CD4-positive, alpha-beta memory T cell (primary cell): ENCODE measurements around the gene DIRAS2. TPM values are rescaled to one million over a fixed set of nuclear protein-coding genes. Genes with fewer than 3 reads are reported as not detected.

Experiments used
- CTCF ChIA-PET: fragments of 350-600 bp; sonication (Branson Sonifier 250); formaldehyde crosslinking; loops from one replicate; lab custom pipeline; 2021; ENCODE audit warnings: inconsistent platforms; ENCODE audit not compliant: partially characterized antibody; lab: Charles Lee
- POLR2A ChIA-PET: fragments of 350-600 bp; sonication (Branson Sonifier 250); formaldehyde crosslinking; loops from one replicate; lab custom pipeline; 2021; ENCODE audit not compliant: partially characterized antibody; lab: Charles Lee
- DNase-seq, 5 donors: peaks; one replicate each; pipeline versions ENCODE4 v3.0.0 to v3.0.0-alpha.2; 2020 to 2022; ENCODE audit warnings: mixed read lengths in 1 of 5
- H3K27ac ChIP-seq: one replicate; pipeline ENCODE4 v1.7.0; 2013; ENCODE audit warnings: low read depth, low read length
- H3K27me3 ChIP-seq: 2 replicates; pipeline ENCODE4 v1.7.0; 2013; ENCODE audit warnings: mild to moderate bottlenecking, low read length, moderate library complexity; ENCODE audit not compliant: insufficient read depth
- H3K36me3 ChIP-seq: 2 replicates; pipeline ENCODE4 v1.7.0; 2013; ENCODE audit warnings: mild to moderate bottlenecking, low read length, moderate library complexity; ENCODE audit not compliant: insufficient read depth
- H3K4me1 ChIP-seq: 2 replicates; pipeline ENCODE4 v1.7.0; 2013; ENCODE audit warnings: mild to moderate bottlenecking, low read length, moderate library complexity; ENCODE audit not compliant: insufficient read depth
- H3K4me3 ChIP-seq, 2 donors: one replicate each; pipeline ENCODE4 v1.7.0; 2013; ENCODE audit warnings: low read length in 2 of 2, mild to moderate bottlenecking in 1 of 2
- H3K9me3 ChIP-seq, 2 donors: one replicate each; pipeline ENCODE4 v1.7.0; 2013; ENCODE audit warnings: low read length in 2 of 2, control low read depth in 1 of 2; ENCODE audit not compliant: control insufficient read depth in 1 of 2
- H3K27ac Mint-ChIP-seq, 7 donors: one replicate each; pipeline ENCODE4 v1.8.0; 2020 to 2021; ENCODE audit warnings: mixed read lengths in 7 of 7, mild to moderate bottlenecking in 6 of 7, inconsistent platforms in 3 of 7, moderate library complexity in 3 of 7
- H3K27me3 Mint-ChIP-seq, 2 donors: one replicate each; pipeline ENCODE4 v1.8.0; 2020 to 2021; ENCODE audit warnings: mixed read lengths in 2 of 2
- H3K36me3 Mint-ChIP-seq, 2 donors: one replicate each; pipeline ENCODE4 v1.8.0; 2020 to 2021; ENCODE audit warnings: mixed read lengths in 2 of 2, inconsistent platforms in 1 of 2, mild to moderate bottlenecking in 1 of 2
- H3K4me1 Mint-ChIP-seq, 4 donors: one replicate each; pipeline ENCODE4 v1.8.0; 2020 to 2021; ENCODE audit warnings: mixed read lengths in 4 of 4, mild to moderate bottlenecking in 1 of 4
- H3K4me3 Mint-ChIP-seq, 8 donors: one replicate each; pipeline ENCODE4 v1.8.0; 2020 to 2021; ENCODE audit warnings: mixed read lengths in 8 of 8, mild to moderate bottlenecking in 7 of 8, moderate library complexity in 6 of 8, inconsistent platforms in 3 of 8
- H3K9me3 Mint-ChIP-seq, 8 donors: one replicate each; pipeline ENCODE4 v1.8.0; 2020 to 2021; ENCODE audit warnings: mixed read lengths in 8 of 8, mild to moderate bottlenecking in 5 of 8, inconsistent platforms in 3 of 8, moderate library complexity in 1 of 8
- intact Hi-C: fragments of 100-400 bp; cut with micrococcal nuclease; formaldehyde crosslinking; loops from one replicate; pipeline ENCODE4 v1.15.1; 2023
- polyA plus RNA-seq, 2 donors: library from polyadenylated mRNA; unstranded; fragments of 300-500 nt; fragmentation: Illumina TruSeq; gene quantifications; one replicate each; pipeline ENCODE4 v1.2.3, GENCODE V29; 2021
- total RNA-seq, 2 experiments: library from RNA; stranded (reverse); gene quantifications; one replicate each; pipeline ENCODE4 v1.2.3, GENCODE V29; 2021

DIRAS2 gene
- total and polyA plus RNA-seq, 4 experiments from 2014 or later: not detected

DNA sequence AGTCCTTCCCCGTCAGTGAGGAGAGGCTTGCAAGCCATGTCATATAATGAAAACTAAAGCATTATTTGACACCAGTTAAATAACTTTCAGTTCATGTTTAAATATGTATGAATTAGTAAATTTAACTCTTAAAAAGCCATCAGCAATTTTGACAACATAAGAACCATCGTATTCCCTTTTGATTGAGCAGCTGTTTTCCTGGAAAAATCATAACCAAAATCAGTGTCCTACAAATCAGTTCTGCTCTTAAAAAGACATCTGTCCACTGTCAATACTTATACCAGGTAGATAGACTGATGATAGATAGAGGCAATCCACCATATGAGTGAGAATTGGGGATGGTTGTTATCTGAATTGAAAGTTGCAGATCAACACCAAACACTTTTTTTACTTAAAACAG is 2.3 kb downstream of the DIRAS2 start:
- H3K27ac ChIP-seq: no peak overlapping the region
- Mint-ChIP-seq H3K4me3 (no peak overlapping the region), H3K36me3 (no peaks in the 10 kb centered on the region), H3K4me1 (peaks cover 0 to 8% (median 4%) of the 10 kb centered on the region in 4 donors), H3K27me3 (peaks cover 25 to 33% of the 10 kb centered on the region in 2 donors), H3K9me3 (no peaks in the 10 kb centered on the region), H3K27ac (no peak overlapping the region)
- no peaks in the 10 kb centered on the region for H3K4me1 ChIP-seq
- CTCF ChIA-PET: no interaction called here
- POLR2A ChIA-PET: no interaction called here
- no peak for DNase-seq
- no peaks in the 10 kb centered on the region for H3K9me3 ChIP-seq
- intact Hi-C loops: no loop called here
- H3K36me3 ChIP-seq: no peaks in the 10 kb centered on the region
- H3K27me3 ChIP-seq: peaks cover 11% of the 10 kb centered on the region
- H3K4me3 ChIP-seq: no peak overlapping the region

GRCh38 chr9:90637626-90638025 is 5.0 kb downstream of the DIRAS2 start:
- Mint-ChIP-seq H3K9me3 (no peaks in the 10 kb centered on the region), H3K27ac (no peak overlapping the region), H3K27me3 (peaks cover 21% of the 10 kb centered on the region in 2 donors), H3K36me3 (no peaks in the 10 kb centered on the region), H3K4me3 (no peak overlapping the region), H3K4me1 (peaks cover 0 to 8% (median 2%) of the 10 kb centered on the region in 4 donors)
- Histone ChIP-seq H3K4me3 (no peak overlapping the region), H3K36me3 (no peaks in the 10 kb centered on the region), H3K27ac (no peak overlapping the region), H3K9me3 (no peaks in the 10 kb centered on the region), H3K27me3 (peaks cover 11% of the 10 kb centered on the region), H3K4me1 (no peaks in the 10 kb centered on the region)
- DNase-seq: no peak
- intact Hi-C loops: no loop called here
- POLR2A ChIA-PET: no interaction called here
- CTCF ChIA-PET: no interaction called here

GRCh38 chr9:90632647-90633207 is 9.9 kb downstream of the DIRAS2 start:
- Histone ChIP-seq H3K36me3 (no peaks in the 10 kb centered on the region), H3K4me3 (no peak overlapping the region), H3K27me3 (peaks cover 3% of the 10 kb centered on the region), H3K4me1 (no peaks in the 10 kb centered on the region), H3K9me3 (no peaks in the 10 kb centered on the region), H3K27ac (no peak overlapping the region)
- POLR2A ChIA-PET: no interaction called here
- Mint-ChIP-seq H3K36me3 (no peaks in the 10 kb centered on the region), H3K9me3 (no peaks in the 10 kb centered on the region), H3K4me3 (no peak overlapping the region), H3K27me3 (peaks cover 3 to 5% of the 10 kb centered on the region in 2 donors), H3K4me1 (no peaks in the 10 kb centered on the region), H3K27ac (no peak overlapping the region)
- intact Hi-C loops: no loop called here
- DNase-seq: no peak
- CTCF ChIA-PET: no interaction called here

DNA sequence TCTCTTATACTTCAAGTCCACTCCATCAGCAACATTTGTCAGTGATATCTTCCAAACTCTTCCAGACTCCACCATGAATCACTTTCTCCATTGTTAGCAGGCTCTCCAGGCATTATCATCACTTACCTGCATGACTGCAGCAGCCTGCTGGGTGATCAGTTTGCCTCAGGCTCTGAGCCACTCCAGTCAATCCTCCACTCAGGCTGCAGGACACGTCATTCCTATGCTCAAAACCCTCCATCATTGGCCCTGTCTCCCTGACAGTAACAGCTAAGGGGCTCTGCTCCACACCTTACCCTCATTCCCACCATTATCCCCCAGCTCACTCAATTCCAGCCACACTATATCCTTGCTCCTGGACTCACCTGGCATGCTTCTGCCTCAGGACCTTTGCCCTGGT is 10.7 kb downstream of the DIRAS2 start:
- Mint-ChIP-seq H3K9me3 (no peaks in the 10 kb centered on the region), H3K4me3 (no peak overlapping the region)

GRCh38 chr9:90629991-90630390 is 12.6 kb downstream of the DIRAS2 start:
- Histone ChIP-seq H3K4me3 (no peak overlapping the region), H3K4me1 (no peaks in the 10 kb centered on the region), H3K27me3 (no peaks in the 10 kb centered on the region), H3K36me3 (no peaks in the 10 kb centered on the region), H3K27ac (no peak overlapping the region), H3K9me3 (no peaks in the 10 kb centered on the region)
- no peaks in the 10 kb centered on the region for H3K36me3 Mint-ChIP-seq
- ChIA-PET CTCF (no interaction called here), POLR2A (no interaction called here)
- no peaks in the 10 kb centered on the region for H3K4me1 Mint-ChIP-seq
- peaks cover 1 to 3% of the 10 kb centered on the region in 2 donors for H3K27me3 Mint-ChIP-seq
- no peak overlapping the region for H3K27ac Mint-ChIP-seq
- intact Hi-C loops: no loop called here
- no peak overlapping the region for H3K4me3 Mint-ChIP-seq
- H3K9me3 Mint-ChIP-seq: no peaks in the 10 kb centered on the region
- no peak for DNase-seq

More for the DNA sequence above, 10.7 kb downstream of the DIRAS2 start:
- H3K27me3 ChIP-seq: no peaks in the 10 kb centered on the region
- H3K4me1 Mint-ChIP-seq: no peaks in the 10 kb centered on the region
- H3K4me1 ChIP-seq: no peaks in the 10 kb centered on the region
- intact Hi-C loops: no loop called here
- H3K36me3 Mint-ChIP-seq: no peaks in the 10 kb centered on the region
- H3K27me3 Mint-ChIP-seq: peaks cover 3 to 5% of the 10 kb centered on the region in 2 donors
- H3K9me3 ChIP-seq: no peaks in the 10 kb centered on the region
- ChIA-PET CTCF (no interaction called here), POLR2A (no interaction called here)
- no peak for DNase-seq
- H3K4me3 ChIP-seq: no peak overlapping the region
- H3K27ac ChIP-seq: no peak overlapping the region
- no peak overlapping the region for H3K27ac Mint-ChIP-seq
- no peaks in the 10 kb centered on the region for H3K36me3 ChIP-seq

DNA sequence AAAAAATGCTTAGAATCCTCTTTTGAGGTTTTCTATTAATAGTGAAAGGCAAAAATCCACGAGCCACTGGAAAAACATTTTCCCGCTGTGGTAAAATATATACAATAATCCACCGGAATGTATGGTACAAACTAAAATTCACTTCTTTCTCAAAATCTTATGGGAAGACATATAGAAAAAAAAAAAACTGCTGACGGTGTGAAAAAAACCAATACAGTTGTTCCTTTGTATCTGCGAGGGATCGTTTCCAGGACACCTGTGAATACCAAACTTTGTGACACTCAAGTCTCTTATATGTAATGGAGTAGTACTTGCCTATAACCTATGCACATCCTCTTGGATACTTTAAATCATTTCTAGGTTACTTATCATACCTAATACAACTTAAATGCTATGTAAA is 13.3 kb downstream of the DIRAS2 start:
- Mint-ChIP-seq H3K27ac (no peak overlapping the region), H3K4me3 (no peak overlapping the region), H3K27me3 (peaks cover 1 to 3% of the 10 kb centered on the region in 2 donors), H3K9me3 (no peaks in the 10 kb centered on the region), H3K36me3 (no peaks in the 10 kb centered on the region), H3K4me1 (no peaks in the 10 kb centered on the region)
- Histone ChIP-seq H3K36me3 (no peaks in the 10 kb centered on the region), H3K27me3 (no peaks in the 10 kb centered on the region), H3K27ac (no peak overlapping the region), H3K4me3 (no peak overlapping the region), H3K9me3 (no peaks in the 10 kb centered on the region), H3K4me1 (no peaks in the 10 kb centered on the region)
- ChIA-PET CTCF (no interaction called here), POLR2A (no interaction called here)
- intact Hi-C loops: no loop called here
- no peak for DNase-seq

- Mint-ChIP-seq H3K27me3 (peaks cover 4 to 8% of the 10 kb centered on the region in 2 donors), H3K9me3 (peaks cover 0 to 2% (median 0%) of the 10 kb centered on the region in 8 donors), H3K27ac (no peak overlapping the region), H3K4me1 (no peaks in the 10 kb centered on the region), H3K4me3 (no peak overlapping the region), H3K36me3 (no peaks in the 10 kb centered on the region)
- no peak for DNase-seq
- no peak overlapping the region for H3K27ac ChIP-seq
- POLR2A ChIA-PET: no interaction called here
- H3K9me3 ChIP-seq: no peaks in the 10 kb centered on the region
- H3K4me3 ChIP-seq: no peak overlapping the region
- intact Hi-C loops: no loop called here
- no peaks in the 10 kb centered on the region for H3K4me1 ChIP-seq
- CTCF ChIA-PET: no interaction called here
- H3K36me3 ChIP-seq: no peaks in the 10 kb centered on the region
- H3K27me3 ChIP-seq: no peaks in the 10 kb centered on the region
Measured at GRCh38 chr9:90616806-90617205, 25.8 kb downstream of the DIRAS2 start.

GRCh38 chr9:90613502-90613901 is 29.1 kb downstream of the DIRAS2 start:
- Histone ChIP-seq H3K27me3 (no peaks in the 10 kb centered on the region), H3K4me1 (no peaks in the 10 kb centered on the region), H3K36me3 (no peaks in the 10 kb centered on the region), H3K27ac (no peak overlapping the region), H3K4me3 (no peak overlapping the region), H3K9me3 (no peaks in the 10 kb centered on the region)
- ChIA-PET POLR2A (no interaction called here), CTCF (no interaction called here)
- H3K4me1 Mint-ChIP-seq: no peaks in the 10 kb centered on the region
- H3K27ac Mint-ChIP-seq: no peak overlapping the region
- H3K36me3 Mint-ChIP-seq: no peaks in the 10 kb centered on the region
- H3K4me3 Mint-ChIP-seq: no peak overlapping the region
- no peaks in the 10 kb centered on the region for H3K9me3 Mint-ChIP-seq
- intact Hi-C loops: no loop called here
- H3K27me3 Mint-ChIP-seq: peaks cover 6 to 12% of the 10 kb centered on the region in 2 donors
- no peak for DNase-seq
